ENCODE measurements around the gene DYNLT2B. TPM values are rescaled to one million over a fixed set of nuclear protein-coding genes. Genes with fewer than 3 reads are reported as not detected.
"Not testable (repeated sequence)": the region's sequence is repeated elsewhere in the genome, so short reads cannot be mapped to it uniquely, and the experiment has no call there.

The DYNLT2B gene
- polyA plus RNA-seq, 2 donors: 13.9 to 23.3 TPM

- Histone ChIP-seq H3K4me1 (ENCODE audit: control insufficient read depth in 2 of 2, insufficient read depth in 2 of 2, low read length in 1 of 2) (no peaks in the 10 kb centered on the region), H3K4me3 (ENCODE audit: low read depth in 1 of 2, low read length in 2 of 2) (no peak overlapping the region), H3K9me3 (ENCODE audit: control insufficient read depth in 2 of 2, insufficient read depth in 1 of 2, low read depth in 1 of 2, low read length in 1 of 2) (no peaks in the 10 kb centered on the region), H3K27ac (ENCODE audit: low read depth in 2 of 2, low read length in 1 of 2) (no peak overlapping the region), H3K36me3 (ENCODE audit: control insufficient read depth in 2 of 2, insufficient read depth in 2 of 2, low read length in 1 of 2) (peaks cover 0 to 2% of the 10 kb centered on the region in 2 donors), H3K27me3 (ENCODE audit: control insufficient read depth in 1 of 2, insufficient read depth in 2 of 2, low read length in 2 of 2) (no peaks in the 10 kb centered on the region)
- WGBS, 2 donors: 96 to 97% methylated on average over 4 of the region's 4 CpGs
Observed at GRCh38 chr3:196260784-196261183, 57.3 kb downstream of the DYNLT2B start.

GRCh38 chr3:196255776-196256175 is 62.3 kb downstream of the DYNLT2B start:
- no peaks in the 10 kb centered on the region for H3K9me3 ChIP-seq (ENCODE audit: control insufficient read depth in 2 of 2, insufficient read depth in 1 of 2, low read depth in 1 of 2, low read length in 1 of 2)
- H3K27ac ChIP-seq (ENCODE audit: low read depth in 2 of 2, low read length in 1 of 2): no peak overlapping the region
- H3K36me3 ChIP-seq (ENCODE audit: control insufficient read depth in 2 of 2, insufficient read depth in 2 of 2, low read length in 1 of 2): peaks cover 0 to 3% of the 10 kb centered on the region in 2 donors
- 75 to 84% methylated on average over 1 of the region's 1 CpG for WGBS, 2 donors
- no peaks in the 10 kb centered on the region for H3K27me3 ChIP-seq (ENCODE audit: control insufficient read depth in 1 of 2, insufficient read depth in 2 of 2, low read length in 2 of 2)
- H3K4me3 ChIP-seq (ENCODE audit: low read depth in 1 of 2, low read length in 2 of 2): no peak overlapping the region
- H3K4me1 ChIP-seq (ENCODE audit: control insufficient read depth in 2 of 2, insufficient read depth in 2 of 2, low read length in 1 of 2): no peaks in the 10 kb centered on the region

DNA sequence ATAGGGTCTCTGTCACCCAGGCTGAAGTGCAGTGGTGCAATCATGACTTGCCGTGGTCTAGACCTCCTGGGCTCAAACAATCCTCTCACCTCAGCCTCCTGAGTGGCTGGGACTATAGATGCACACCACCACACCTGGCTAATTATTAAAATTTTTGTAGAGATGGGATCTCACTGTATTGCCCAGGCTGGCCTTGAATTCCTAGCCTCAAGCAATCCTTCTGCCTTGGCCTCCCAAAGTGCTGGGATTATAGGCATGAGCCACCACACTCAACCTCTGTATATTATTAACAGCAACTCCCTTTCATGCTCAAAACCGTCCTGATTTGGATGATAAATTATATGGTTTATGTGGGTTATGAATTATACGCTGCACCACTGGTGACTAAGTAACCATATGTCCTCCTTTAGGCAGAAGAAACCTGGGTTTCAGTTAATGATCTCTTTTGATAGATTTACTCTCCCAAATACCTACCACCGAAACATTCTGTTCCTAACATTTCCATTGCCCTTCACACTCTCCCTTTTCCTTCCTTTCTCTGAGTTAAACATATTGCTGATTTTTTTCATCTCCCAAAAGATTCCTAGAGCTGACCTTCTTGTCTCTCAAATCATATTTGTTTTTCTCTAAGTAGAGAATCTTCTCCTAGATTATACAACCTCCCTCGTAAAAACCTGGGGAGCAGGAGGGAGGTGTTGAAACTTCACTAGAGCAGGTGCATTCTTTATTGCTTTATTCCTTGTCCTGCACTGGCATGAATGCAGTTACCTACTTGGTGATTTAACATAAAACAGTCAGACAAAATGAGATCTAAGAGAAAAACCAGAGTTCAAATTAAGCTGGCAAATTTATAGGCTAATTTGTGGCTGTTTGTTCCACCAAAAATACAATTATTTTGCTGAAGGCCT is 63.4 kb downstream of the DYNLT2B start:
- Histone ChIP-seq H3K4me3 (ENCODE audit: low read depth in 1 of 2, low read length in 2 of 2) (no peak overlapping the region), H3K9me3 (ENCODE audit: control insufficient read depth in 2 of 2, insufficient read depth in 1 of 2, low read depth in 1 of 2, low read length in 1 of 2) (no peaks in the 10 kb centered on the region), H3K27me3 (ENCODE audit: control insufficient read depth in 1 of 2, insufficient read depth in 2 of 2, low read length in 2 of 2) (no peaks in the 10 kb centered on the region), H3K4me1 (ENCODE audit: control insufficient read depth in 2 of 2, insufficient read depth in 2 of 2, low read length in 1 of 2) (no peaks in the 10 kb centered on the region), H3K36me3 (ENCODE audit: control insufficient read depth in 2 of 2, insufficient read depth in 2 of 2, low read length in 1 of 2) (peaks cover 0 to 4% of the 10 kb centered on the region in 2 donors), H3K27ac (ENCODE audit: low read depth in 2 of 2, low read length in 1 of 2) (no peak overlapping the region)
- WGBS, 2 donors: 73 to 81% methylated on average over 5 of the region's 5 CpGs

- H3K36me3 ChIP-seq (ENCODE audit: control insufficient read depth in 2 of 2, insufficient read depth in 2 of 2, low read length in 1 of 2): peaks cover 0 to 12% of the 10 kb centered on the region in 2 donors
- 95 to 98% methylated on average over 16 of the region's 16 CpGs for WGBS, 2 donors
Observed at GRCh38 chr3:196251918-196252317, 66.1 kb downstream of the DYNLT2B start.

DNA sequence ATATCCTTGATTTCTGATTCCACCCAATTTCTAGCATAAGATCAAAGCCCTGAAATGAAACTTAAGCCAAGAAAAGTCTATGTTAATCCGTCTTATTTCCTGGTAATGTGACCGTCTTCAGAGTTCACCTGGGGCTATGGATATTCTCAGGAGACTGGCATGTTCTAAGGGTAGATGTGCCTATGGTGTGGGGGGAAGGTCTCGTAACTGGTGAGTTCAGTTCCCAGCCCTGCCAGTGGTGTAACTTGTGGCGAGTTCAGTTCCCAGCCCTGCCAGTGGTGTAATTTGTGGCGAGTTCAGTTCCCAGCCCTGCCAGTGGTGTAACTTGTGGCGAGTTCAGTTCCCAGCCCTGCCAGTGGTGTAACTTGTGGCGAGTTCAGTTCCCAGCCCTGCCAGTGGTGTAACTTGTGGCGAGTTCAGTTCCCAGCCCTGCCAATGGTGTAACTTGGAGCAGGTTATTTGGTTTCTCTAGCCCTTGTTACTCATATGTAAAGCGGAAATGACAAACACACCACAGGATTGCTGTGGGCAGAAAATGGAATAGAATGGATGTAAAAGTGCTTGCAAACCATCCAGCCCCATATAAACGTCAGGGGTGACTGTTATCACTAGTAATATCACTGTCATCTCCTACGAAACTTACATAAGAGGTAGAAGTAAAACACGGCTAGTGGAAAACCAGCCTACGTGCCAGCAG is 71.3 kb downstream of the DYNLT2B start:
- H3K36me3 ChIP-seq (ENCODE audit: control insufficient read depth in 2 of 2, insufficient read depth in 2 of 2, low read length in 1 of 2): peaks cover 0 to 18% of the 10 kb centered on the region in 2 donors
- no peak overlapping the region for H3K27ac ChIP-seq (ENCODE audit: low read depth in 2 of 2, low read length in 1 of 2)
- 82 to 90% methylated on average over 13 of the region's 13 CpGs for WGBS, 2 donors
- no peaks in the 10 kb centered on the region for H3K9me3 ChIP-seq (ENCODE audit: control insufficient read depth in 2 of 2, insufficient read depth in 1 of 2, low read depth in 1 of 2, low read length in 1 of 2)
- no peaks in the 10 kb centered on the region for H3K4me1 ChIP-seq (ENCODE audit: control insufficient read depth in 2 of 2, insufficient read depth in 2 of 2, low read length in 1 of 2)
- H3K27me3 ChIP-seq (ENCODE audit: control insufficient read depth in 1 of 2, insufficient read depth in 2 of 2, low read length in 2 of 2): no peaks in the 10 kb centered on the region
- no peak overlapping the region for H3K4me3 ChIP-seq (ENCODE audit: low read depth in 1 of 2, low read length in 2 of 2)

More at GRCh38 chr3:196251918-196252317, 66.1 kb downstream of the DYNLT2B start:
- no peaks in the 10 kb centered on the region for H3K27me3 ChIP-seq (ENCODE audit: control insufficient read depth in 1 of 2, insufficient read depth in 2 of 2, low read length in 2 of 2)
- H3K4me1 ChIP-seq (ENCODE audit: control insufficient read depth in 2 of 2, insufficient read depth in 2 of 2, low read length in 1 of 2): no peaks in the 10 kb centered on the region
- no peaks in the 10 kb centered on the region for H3K9me3 ChIP-seq (ENCODE audit: control insufficient read depth in 2 of 2, insufficient read depth in 1 of 2, low read depth in 1 of 2, low read length in 1 of 2)
- H3K4me3 ChIP-seq (ENCODE audit: low read depth in 1 of 2, low read length in 2 of 2): no peak overlapping the region
- no peak overlapping the region for H3K27ac ChIP-seq (ENCODE audit: low read depth in 2 of 2, low read length in 1 of 2)

DNA sequence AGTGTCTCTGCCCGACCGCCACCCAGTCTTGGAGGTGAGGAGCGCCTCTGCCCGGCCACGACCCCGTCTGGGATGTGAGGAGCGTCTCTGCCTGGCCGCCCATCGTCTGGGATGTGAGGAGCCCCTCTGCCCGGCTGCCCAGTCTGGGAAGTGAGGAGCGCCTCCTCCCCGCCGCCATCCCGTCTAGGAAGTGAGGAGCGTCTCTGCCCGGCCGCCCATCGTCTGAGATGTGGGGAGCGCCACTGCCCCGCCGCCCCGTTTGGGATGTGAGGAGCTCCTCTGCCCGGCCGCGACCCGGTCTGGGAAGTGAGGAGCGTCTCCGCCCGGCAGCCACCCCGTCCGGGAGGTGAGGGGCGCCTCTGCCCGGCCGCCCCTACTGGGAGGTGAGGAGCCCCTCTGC is 73.9 kb downstream of the DYNLT2B start:
- WGBS, 2 donors: 96 to 98% methylated on average over 34 of the region's 34 CpGs
- peaks cover 0 to 13% of the 10 kb centered on the region in 2 donors for H3K36me3 ChIP-seq (ENCODE audit: control insufficient read depth in 2 of 2, insufficient read depth in 2 of 2, low read length in 1 of 2)

GRCh38 chr3:196241704-196242103 is 76.3 kb downstream of the DYNLT2B start:
- H3K4me1 ChIP-seq (ENCODE audit: control insufficient read depth in 2 of 2, insufficient read depth in 2 of 2, low read length in 1 of 2): no peaks in the 10 kb centered on the region
- no peaks in the 10 kb centered on the region for H3K9me3 ChIP-seq (ENCODE audit: control insufficient read depth in 2 of 2, insufficient read depth in 1 of 2, low read depth in 1 of 2, low read length in 1 of 2)
- H3K27me3 ChIP-seq (ENCODE audit: control insufficient read depth in 1 of 2, insufficient read depth in 2 of 2, low read length in 2 of 2): no peaks in the 10 kb centered on the region
- no peak overlapping the region for H3K4me3 ChIP-seq (ENCODE audit: low read depth in 1 of 2, low read length in 2 of 2)
- no peak overlapping the region for H3K27ac ChIP-seq (ENCODE audit: low read depth in 2 of 2, low read length in 1 of 2)
- WGBS, 2 donors: 87 to 89% methylated on average over 8 of the region's 8 CpGs
- H3K36me3 ChIP-seq (ENCODE audit: control insufficient read depth in 2 of 2, insufficient read depth in 2 of 2, low read length in 1 of 2): peaks cover 5 to 17% of the 10 kb centered on the region in 2 donors

More for the DNA sequence above, 73.9 kb downstream of the DYNLT2B start:
- not testable (repeated sequence) for H3K27ac ChIP-seq (ENCODE audit: low read depth in 2 of 2, low read length in 1 of 2); H3K4me3 ChIP-seq (ENCODE audit: low read depth in 1 of 2, low read length in 2 of 2); H3K27me3 ChIP-seq (ENCODE audit: control insufficient read depth in 1 of 2, insufficient read depth in 2 of 2, low read length in 2 of 2); H3K4me1 ChIP-seq (ENCODE audit: control insufficient read depth in 2 of 2, insufficient read depth in 2 of 2, low read length in 1 of 2); H3K9me3 ChIP-seq (ENCODE audit: control insufficient read depth in 2 of 2, insufficient read depth in 1 of 2, low read depth in 1 of 2, low read length in 1 of 2)

Other genes starting within 250 kb of the DYNLT2B start
- gene TFRC, start 236.2 kb downstream of the DYNLT2B start, polyA plus RNA-seq: 10 to 100 TPM; 20.8 to 32.5 TPM
- gene ZDHHC19, start 106.8 kb downstream of the DYNLT2B start, polyA plus RNA-seq: under 1 TPM in 1 of 2 donors, not detected in 1; 0.09 TPM
- under 1 TPM; 0.21 to 0.69 TPM for gene SLC51A, start 101.7 kb downstream of the DYNLT2B start, polyA plus RNA-seq
- gene PCYT1A, start 30.5 kb downstream of the DYNLT2B start, polyA plus RNA-seq: 10 to 100 TPM; 16.9 to 33.0 TPM
- gene TM4SF19, start 20.1 kb upstream of the DYNLT2B start, polyA plus RNA-seq: 1 to 10 TPM; 1.3 to 2.2 TPM
- 10 to 100 TPM in 1 of 2 donors, 1 to 10 TPM in 1; 3.8 to 10.2 TPM for gene UBXN7, start 114.2 kb upstream of the DYNLT2B start, polyA plus RNA-seq
- 1 to 10 TPM; 5.3 to 5.7 TPM for gene RNF168, start 185.5 kb upstream of the DYNLT2B start, polyA plus RNA-seq
- not detected for gene SMCO1, start 197.1 kb upstream of the DYNLT2B start, polyA plus RNA-seq